GM12878 (cell line): ENCODE results near the gene RUNX3. TPM values are rescaled to one million over a fixed set of nuclear protein-coding genes. Genes with fewer than 3 reads are reported as not detected.

ENCODE experiments used
- CHD4 ChIP-seq: fragments of 200-600 bp; sonication (generic); IDR thresholded peaks from 2 replicates; pipeline ENCODE4 v1.6.1; 2016; ENCODE audit warnings: mild to moderate bottlenecking
- HCFC1 ChIP-seq: fragments of 150-350 bp; IDR thresholded peaks from 2 replicates; pipeline ENCODE4 v1.6.1; 2014; ENCODE audit warnings: low read length
- IRF4 ChIP-seq: IDR thresholded peaks from 2 replicates; pipeline ENCODE4 v1.6.1; 2011; ENCODE audit warnings: low read depth, low read length
- KAT2A ChIP-seq: conservative IDR thresholded peaks from 2 replicates; pipeline ENCODE4 v1.6.1; 2011; ENCODE audit warnings: low read depth, low read length; ENCODE audit not compliant: control insufficient read depth
- POLR2AphosphoS5 ChIP-seq: IDR thresholded peaks from 2 replicates; pipeline ENCODE4 v1.6.1; 2011; ENCODE audit warnings: mild to moderate bottlenecking, low read length, inconsistent platforms
- TARDBP ChIP-seq: IDR thresholded peaks from 2 replicates; pipeline ENCODE4 v1.6.1; 2016; ENCODE audit warnings: borderline replicate concordance
- TCF3 ChIP-seq: IDR thresholded peaks from 2 replicates; pipeline ENCODE4 v1.6.1; 2012; ENCODE audit warnings: low read depth, mild to moderate bottlenecking, low read length, borderline replicate concordance; ENCODE audit not compliant: insufficient read depth
- polyA plus RNA-seq, 11 experiments: library from polyadenylated mRNA; depleted of rRNA in 4 of 11; unstranded in 6 of 11; stranded (reverse) in 5 of 11; fragments of >200 nt; fragmentation: Nextera tagmentation in 4 of 11; fragmentation: Illumina TruSeq in 1 of 11; extraction: Ambion mirVana in 4 of 11; extraction: Trizol in 1 of 11; gene quantifications; 1 replicate in 1 of 11; 2 replicates in 10 of 11; pipeline versions ENCODE4 v1.2.1 to v1.2.3, GENCODE V29; 2011 to 2016; ENCODE audit warnings: inconsistent platforms in 2 of 11, missing spikeins in 2 of 11, low read depth in 1 of 11
- total RNA-seq, 4 experiments: library from RNA; depleted of rRNA in 3 of 4; stranded (reverse); fragments of >200 nt in 3 of 4; fragmentation: Illumina TruSeq in 1 of 4; extraction: Trizol in 1 of 4; gene quantifications; 2 replicates each; pipeline versions ENCODE4 v1.2.1 to v1.2.3, GENCODE V29; 2013 to 2021
- TF ChIP-seq, protein P1 (sequence below): fragments of 450-650 bp; IDR thresholded peaks from 2 replicates; pipeline ENCODE4 v1.6.1; 2017; ENCODE audit warnings: low read depth, mild to moderate bottlenecking, moderate library complexity
- TF ChIP-seq, protein P2 (sequence below): fragments of 450-650 bp; IDR thresholded peaks from 2 replicates; pipeline ENCODE4 v1.6.1; 2017; ENCODE audit warnings: mild to moderate bottlenecking
- TF ChIP-seq, protein P3 (sequence below), 3 experiments: IDR thresholded peaks in 2 of 3; conservative IDR thresholded peaks in 1 of 3; 2 replicates each; pipeline ENCODE4 v1.5.1; 2011; ENCODE audit warnings: low read depth in 3 of 3, low read length in 3 of 3, mild to moderate bottlenecking in 3 of 3, control low read depth in 2 of 3, moderate library complexity in 2 of 3, inconsistent platforms in 1 of 3, mixed read lengths in 1 of 3; ENCODE audit not compliant: control insufficient read depth in 2 of 3, insufficient read depth in 1 of 3; ENCODE audit errors: extremely low read depth in 1 of 3
- TF ChIP-seq, protein P4 (sequence below): fragments of 450-650 bp; IDR thresholded peaks from 2 replicates; pipeline ENCODE4 v1.6.1; 2017; ENCODE audit warnings: antibody characterized with exemption, mild to moderate bottlenecking, moderate library complexity
- TF ChIP-seq, protein P5 (sequence below): fragments of 450-650 bp; IDR thresholded peaks from 2 replicates; pipeline ENCODE4 v1.6.1; 2017; ENCODE audit warnings: mild to moderate bottlenecking, moderate library complexity
- TF ChIP-seq, protein P6 (sequence below): fragments of 450-650 bp; formaldehyde crosslinking; IDR thresholded peaks from 2 replicates; pipeline ENCODE4 v1.5.0; 2022; ENCODE audit warnings: mild to moderate bottlenecking, missing genetic modification characterization

The RUNX3 gene
- total and polyA plus RNA-seq, 10 of the 15 experiments (the other 5 are each of a cell fraction or from before 2014, with no cell fraction given) = 19.0 to 151 (median 31.4) TPM

DNA sequence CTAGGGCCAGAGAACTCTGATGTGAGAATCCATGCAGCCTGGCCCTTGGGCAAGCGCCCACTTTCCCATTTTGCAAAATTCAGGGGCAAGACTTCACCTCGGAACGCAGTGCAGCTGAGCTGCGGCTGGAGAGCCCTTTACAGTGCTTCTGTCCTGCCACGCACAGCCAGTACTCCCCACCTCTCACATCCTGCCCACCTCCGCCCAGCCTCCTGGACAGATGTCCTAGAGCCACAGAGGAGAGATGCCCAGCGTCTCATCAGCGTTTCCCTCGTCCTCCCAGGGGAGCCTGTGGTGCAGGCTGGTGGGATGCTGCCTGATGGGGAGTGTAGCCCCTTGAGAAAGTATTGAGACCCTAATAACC is 29.6 kb downstream of the RUNX3 start (continued):
- TF ChIP-seq, protein P1, sequence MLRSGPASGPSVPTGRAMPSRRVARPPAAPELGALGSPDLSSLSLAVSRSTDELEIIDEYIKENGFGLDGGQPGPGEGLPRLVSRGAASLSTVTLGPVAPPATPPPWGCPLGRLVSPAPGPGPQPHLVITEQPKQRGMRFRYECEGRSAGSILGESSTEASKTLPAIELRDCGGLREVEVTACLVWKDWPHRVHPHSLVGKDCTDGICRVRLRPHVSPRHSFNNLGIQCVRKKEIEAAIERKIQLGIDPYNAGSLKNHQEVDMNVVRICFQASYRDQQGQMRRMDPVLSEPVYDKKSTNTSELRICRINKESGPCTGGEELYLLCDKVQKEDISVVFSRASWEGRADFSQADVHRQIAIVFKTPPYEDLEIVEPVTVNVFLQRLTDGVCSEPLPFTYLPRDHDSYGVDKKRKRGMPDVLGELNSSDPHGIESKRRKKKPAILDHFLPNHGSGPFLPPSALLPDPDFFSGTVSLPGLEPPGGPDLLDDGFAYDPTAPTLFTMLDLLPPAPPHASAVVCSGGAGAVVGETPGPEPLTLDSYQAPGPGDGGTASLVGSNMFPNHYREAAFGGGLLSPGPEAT = no peak; the same call in 1 of the 2 replicates
- no peak for TF ChIP-seq CHD4
- TF ChIP-seq, protein P2, sequence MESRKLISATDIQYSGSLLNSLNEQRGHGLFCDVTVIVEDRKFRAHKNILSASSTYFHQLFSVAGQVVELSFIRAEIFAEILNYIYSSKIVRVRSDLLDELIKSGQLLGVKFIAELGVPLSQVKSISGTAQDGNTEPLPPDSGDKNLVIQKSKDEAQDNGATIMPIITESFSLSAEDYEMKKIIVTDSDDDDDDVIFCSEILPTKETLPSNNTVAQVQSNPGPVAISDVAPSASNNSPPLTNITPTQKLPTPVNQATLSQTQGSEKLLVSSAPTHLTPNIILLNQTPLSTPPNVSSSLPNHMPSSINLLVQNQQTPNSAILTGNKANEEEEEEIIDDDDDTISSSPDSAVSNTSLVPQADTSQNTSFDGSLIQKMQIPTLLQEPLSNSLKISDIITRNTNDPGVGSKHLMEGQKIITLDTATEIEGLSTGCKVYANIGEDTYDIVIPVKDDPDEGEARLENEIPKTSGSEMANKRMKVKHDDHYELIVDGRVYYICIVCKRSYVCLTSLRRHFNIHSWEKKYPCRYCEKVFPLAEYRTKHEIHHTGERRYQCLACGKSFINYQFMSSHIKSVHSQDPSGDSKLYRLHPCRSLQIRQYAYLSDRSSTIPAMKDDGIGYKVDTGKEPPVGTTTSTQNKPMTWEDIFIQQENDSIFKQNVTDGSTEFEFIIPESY = no peak
- TF ChIP-seq TARDBP = peak; percentile 60; the same call in 1 of the 2 replicates
- TF ChIP-seq TCF3 = peak; percentile 40; the same call in 1 of the 2 replicates
- TF ChIP-seq, protein P3, sequence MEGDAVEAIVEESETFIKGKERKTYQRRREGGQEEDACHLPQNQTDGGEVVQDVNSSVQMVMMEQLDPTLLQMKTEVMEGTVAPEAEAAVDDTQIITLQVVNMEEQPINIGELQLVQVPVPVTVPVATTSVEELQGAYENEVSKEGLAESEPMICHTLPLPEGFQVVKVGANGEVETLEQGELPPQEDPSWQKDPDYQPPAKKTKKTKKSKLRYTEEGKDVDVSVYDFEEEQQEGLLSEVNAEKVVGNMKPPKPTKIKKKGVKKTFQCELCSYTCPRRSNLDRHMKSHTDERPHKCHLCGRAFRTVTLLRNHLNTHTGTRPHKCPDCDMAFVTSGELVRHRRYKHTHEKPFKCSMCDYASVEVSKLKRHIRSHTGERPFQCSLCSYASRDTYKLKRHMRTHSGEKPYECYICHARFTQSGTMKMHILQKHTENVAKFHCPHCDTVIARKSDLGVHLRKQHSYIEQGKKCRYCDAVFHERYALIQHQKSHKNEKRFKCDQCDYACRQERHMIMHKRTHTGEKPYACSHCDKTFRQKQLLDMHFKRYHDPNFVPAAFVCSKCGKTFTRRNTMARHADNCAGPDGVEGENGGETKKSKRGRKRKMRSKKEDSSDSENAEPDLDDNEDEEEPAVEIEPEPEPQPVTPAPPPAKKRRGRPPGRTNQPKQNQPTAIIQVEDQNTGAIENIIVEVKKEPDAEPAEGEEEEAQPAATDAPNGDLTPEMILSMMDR (IDR thresholded peaks at IDR 0.05 in 2 of 3, conservative IDR thresholded peaks at IDR 0.05 in 1 of 3; ENCODE audit: control insufficient read depth in 2 of 3, extremely low read depth in 1 of 3, insufficient read depth in 1 of 3, low read depth in 3 of 3, low read length in 3 of 3) = no peak
- TF ChIP-seq POLR2AphosphoS5 = peak; percentile 24
- TF ChIP-seq IRF4 = no peak
- TF ChIP-seq, protein P4, sequence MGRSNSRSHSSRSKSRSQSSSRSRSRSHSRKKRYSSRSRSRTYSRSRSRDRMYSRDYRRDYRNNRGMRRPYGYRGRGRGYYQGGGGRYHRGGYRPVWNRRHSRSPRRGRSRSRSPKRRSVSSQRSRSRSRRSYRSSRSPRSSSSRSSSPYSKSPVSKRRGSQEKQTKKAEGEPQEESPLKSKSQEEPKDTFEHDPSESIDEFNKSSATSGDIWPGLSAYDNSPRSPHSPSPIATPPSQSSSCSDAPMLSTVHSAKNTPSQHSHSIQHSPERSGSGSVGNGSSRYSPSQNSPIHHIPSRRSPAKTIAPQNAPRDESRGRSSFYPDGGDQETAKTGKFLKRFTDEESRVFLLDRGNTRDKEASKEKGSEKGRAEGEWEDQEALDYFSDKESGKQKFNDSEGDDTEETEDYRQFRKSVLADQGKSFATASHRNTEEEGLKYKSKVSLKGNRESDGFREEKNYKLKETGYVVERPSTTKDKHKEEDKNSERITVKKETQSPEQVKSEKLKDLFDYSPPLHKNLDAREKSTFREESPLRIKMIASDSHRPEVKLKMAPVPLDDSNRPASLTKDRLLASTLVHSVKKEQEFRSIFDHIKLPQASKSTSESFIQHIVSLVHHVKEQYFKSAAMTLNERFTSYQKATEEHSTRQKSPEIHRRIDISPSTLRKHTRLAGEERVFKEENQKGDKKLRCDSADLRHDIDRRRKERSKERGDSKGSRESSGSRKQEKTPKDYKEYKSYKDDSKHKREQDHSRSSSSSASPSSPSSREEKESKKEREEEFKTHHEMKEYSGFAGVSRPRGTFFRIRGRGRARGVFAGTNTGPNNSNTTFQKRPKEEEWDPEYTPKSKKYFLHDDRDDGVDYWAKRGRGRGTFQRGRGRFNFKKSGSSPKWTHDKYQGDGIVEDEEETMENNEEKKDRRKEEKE = no peak
- TF ChIP-seq HCFC1 = no peak
- TF ChIP-seq, protein P5, sequence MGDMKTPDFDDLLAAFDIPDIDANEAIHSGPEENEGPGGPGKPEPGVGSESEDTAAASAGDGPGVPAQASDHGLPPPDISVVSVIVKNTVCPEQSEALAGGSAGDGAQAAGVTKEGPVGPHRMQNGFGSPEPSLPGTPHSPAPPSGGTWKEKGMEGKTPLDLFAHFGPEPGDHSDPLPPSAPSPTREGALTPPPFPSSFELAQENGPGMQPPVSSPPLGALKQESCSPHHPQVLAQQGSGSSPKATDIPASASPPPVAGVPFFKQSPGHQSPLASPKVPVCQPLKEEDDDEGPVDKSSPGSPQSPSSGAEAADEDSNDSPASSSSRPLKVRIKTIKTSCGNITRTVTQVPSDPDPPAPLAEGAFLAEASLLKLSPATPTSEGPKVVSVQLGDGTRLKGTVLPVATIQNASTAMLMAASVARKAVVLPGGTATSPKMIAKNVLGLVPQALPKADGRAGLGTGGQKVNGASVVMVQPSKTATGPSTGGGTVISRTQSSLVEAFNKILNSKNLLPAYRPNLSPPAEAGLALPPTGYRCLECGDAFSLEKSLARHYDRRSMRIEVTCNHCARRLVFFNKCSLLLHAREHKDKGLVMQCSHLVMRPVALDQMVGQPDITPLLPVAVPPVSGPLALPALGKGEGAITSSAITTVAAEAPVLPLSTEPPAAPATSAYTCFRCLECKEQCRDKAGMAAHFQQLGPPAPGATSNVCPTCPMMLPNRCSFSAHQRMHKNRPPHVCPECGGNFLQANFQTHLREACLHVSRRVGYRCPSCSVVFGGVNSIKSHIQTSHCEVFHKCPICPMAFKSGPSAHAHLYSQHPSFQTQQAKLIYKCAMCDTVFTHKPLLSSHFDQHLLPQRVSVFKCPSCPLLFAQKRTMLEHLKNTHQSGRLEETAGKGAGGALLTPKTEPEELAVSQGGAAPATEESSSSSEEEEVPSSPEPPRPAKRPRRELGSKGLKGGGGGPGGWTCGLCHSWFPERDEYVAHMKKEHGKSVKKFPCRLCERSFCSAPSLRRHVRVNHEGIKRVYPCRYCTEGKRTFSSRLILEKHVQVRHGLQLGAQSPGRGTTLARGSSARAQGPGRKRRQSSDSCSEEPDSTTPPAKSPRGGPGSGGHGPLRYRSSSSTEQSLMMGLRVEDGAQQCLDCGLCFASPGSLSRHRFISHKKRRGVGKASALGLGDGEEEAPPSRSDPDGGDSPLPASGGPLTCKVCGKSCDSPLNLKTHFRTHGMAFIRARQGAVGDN = 0 out of 2 replicates have a peak, but pooled peaks have one; percentile 13
- no peak for TF ChIP-seq KAT2A
- TF ChIP-seq, protein P6, sequence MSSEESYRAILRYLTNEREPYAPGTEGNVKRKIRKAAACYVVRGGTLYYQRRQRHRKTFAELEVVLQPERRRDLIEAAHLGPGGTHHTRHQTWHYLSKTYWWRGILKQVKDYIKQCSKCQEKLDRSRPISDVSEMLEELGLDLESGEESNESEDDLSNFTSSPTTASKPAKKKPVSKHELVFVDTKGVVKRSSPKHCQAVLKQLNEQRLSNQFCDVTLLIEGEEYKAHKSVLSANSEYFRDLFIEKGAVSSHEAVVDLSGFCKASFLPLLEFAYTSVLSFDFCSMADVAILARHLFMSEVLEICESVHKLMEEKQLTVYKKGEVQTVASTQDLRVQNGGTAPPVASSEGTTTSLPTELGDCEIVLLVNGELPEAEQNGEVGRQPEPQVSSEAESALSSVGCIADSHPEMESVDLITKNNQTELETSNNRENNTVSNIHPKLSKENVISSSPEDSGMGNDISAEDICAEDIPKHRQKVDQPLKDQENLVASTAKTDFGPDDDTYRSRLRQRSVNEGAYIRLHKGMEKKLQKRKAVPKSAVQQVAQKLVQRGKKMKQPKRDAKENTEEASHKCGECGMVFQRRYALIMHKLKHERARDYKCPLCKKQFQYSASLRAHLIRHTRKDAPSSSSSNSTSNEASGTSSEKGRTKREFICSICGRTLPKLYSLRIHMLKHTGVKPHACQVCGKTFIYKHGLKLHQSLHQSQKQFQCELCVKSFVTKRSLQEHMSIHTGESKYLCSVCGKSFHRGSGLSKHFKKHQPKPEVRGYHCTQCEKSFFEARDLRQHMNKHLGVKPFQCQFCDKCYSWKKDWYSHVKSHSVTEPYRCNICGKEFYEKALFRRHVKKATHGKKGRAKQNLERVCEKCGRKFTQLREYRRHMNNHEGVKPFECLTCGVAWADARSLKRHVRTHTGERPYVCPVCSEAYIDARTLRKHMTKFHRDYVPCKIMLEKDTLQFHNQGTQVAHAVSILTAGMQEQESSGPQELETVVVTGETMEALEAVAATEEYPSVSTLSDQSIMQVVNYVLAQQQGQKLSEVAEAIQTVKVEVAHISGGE (CRISPR knock-in tag) = no peak
